ENCODE results near the gene CCND2.

DNA sequence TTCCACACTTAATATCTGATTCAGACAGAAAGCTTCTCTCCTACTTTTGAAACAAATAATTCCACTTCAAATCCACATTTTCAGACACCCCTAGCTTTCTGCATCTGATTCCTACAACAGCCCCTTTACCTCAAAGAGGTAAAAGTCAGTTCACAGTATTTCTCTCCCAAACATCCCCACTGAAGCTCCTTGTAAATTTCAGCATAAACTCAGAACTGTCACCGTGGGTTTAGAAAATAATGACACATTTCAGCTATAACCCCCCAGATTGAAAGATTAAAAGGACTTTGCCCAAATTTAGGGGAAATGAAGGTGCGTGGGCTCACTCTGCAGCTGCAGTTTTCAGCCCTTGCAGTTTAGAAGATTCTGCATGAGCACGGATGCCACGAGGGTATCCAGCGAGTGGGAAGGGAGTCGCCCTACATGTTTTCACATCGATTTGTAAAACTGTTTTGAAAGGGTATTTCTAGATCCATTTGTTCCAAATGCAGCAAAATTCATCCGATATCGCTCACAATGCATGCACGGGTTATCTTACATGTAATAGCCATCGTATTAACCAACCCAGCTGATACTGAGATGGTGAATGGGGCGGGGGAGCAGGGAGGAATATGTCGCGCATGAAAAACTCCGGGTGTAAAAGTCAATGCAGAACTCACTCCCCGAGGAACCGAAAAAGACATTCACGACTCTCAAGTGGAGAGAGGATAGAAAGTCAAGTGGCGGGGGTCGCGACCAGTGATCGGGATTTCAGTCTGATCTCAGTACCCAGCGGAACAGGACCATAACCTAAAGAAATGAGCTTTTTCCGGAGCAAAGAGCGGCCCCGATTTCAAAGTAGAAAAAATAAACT is 5.0 kb upstream of the CCND2 start:
- TF ChIP-seq CTCF (IDR thresholded peaks at IDR 0.05) (no peak), POLR2A (IDR thresholded peaks at IDR 0.05) (no peak), POLR2AphosphoS5 (IDR thresholded peaks at IDR 0.05) (no peak)

Data from breast epithelium (tissue), 3 donors.